Brain microvascular endothelial cell (primary cell): ENCODE results near the gene MOB1A.

Experiments used
- DNase-seq: peaks from one replicate; pipeline ENCODE4 v3.0.0-alpha.2; 2020
- H3K27ac ChIP-seq: fragments of 250-450 bp; sonication (Bioruptor Pico); 2 replicates; pipeline ENCODE4 v1.5.1; 2020; ENCODE audit warnings: mild to moderate bottlenecking, moderate library complexity
- H3K27me3 ChIP-seq: fragments of 250-450 bp; sonication (Bioruptor Pico); replicated peaks from 2 replicates; pipeline ENCODE4 v1.5.1; 2020; ENCODE audit warnings: mild to moderate bottlenecking
- H3K36me3 ChIP-seq: fragments of 250-450 bp; sonication (Bioruptor Pico); replicated peaks from 2 replicates; pipeline ENCODE4 v1.5.1; 2020; ENCODE audit warnings: mild to moderate bottlenecking
- H3K4me3 ChIP-seq: 2 replicates; pipeline ENCODE4 v1.5.1; 2011; ENCODE audit warnings: low read depth, mild to moderate bottlenecking, control low read depth, low read length, moderate library complexity
- CTCF ChIP-seq: IDR thresholded peaks from 2 replicates; pipeline ENCODE4 v1.5.1; 2011; ENCODE audit warnings: low read depth, mild to moderate bottlenecking, moderate library complexity, low read length, control low read depth, inconsistent platforms; ENCODE audit errors: missing control alignments
- in situ Hi-C: cut with HindIII; loops from 2 replicates; pipeline ENCODE4 v1.10.0; 2017; ENCODE audit warnings: low sequenced_read_pairs, low pct_ligation_motif_present

Gene MOB1A

GRCh38 chr2:74146929-74147726 is 31.6 kb downstream of the MOB1A start:
- no peaks in the 10 kb centered on the region for H3K27me3 ChIP-seq
- no peaks in the 10 kb centered on the region for H3K36me3 ChIP-seq
- H3K4me3 ChIP-seq, result peak overlapping the region; percentile 80
- H3K27ac ChIP-seq, result peak overlapping the region; percentile 35
- no peak for TF ChIP-seq CTCF
- in situ Hi-C loops, result no loop called here
- DNase-seq, result peak; percentile 24

GRCh38 chr2:74142340-74142739 is 36.3 kb downstream of the MOB1A start:
- H3K27me3 ChIP-seq, result no peaks in the 10 kb centered on the region
- DNase-seq, result no peak
- no peaks in the 10 kb centered on the region for H3K36me3 ChIP-seq
- TF ChIP-seq CTCF, result peak; percentile 42
- in situ Hi-C loops, result no loop called here
- no peak overlapping the region for H3K27ac ChIP-seq
- H3K4me3 ChIP-seq, result no peak overlapping the region

DNA sequence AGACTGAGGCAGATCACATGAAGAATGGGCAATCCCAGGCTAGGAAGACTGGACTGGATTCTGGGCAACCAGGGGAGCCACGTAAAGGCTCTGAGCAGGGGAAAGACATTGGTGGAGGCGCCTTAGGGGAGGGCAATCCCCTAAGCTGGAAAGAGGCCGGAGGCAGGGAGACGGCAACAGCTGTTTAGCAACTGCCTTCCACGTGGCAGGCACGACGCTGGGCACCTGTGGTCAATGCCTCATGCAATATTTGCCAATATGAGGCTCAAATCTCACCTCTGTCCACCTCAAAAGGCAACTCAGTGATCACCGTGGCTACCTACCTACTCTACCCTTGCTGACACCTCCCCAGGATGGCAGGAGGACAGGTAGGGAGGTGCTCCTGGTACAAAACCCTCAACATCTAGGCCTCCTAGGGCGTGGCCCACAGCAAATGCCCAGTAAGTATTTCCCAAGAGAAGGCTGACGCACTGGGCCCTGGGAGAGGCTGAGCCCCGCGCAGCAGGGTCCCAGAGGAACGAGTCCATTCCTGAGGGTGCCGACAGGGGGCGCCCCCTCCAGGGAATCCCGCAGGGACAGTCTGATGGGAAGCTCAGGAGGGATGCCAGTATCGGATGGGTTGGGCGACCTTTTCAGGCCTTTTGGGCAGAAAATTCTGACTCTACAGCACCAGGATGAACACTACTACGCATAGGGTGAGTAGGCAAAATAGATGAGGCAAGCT is 39.9 kb downstream of the MOB1A start:
- H3K27me3 ChIP-seq, result no peaks in the 10 kb centered on the region
- in situ Hi-C loops, result no loop called here
- H3K27ac ChIP-seq, result no peak overlapping the region
- peak; percentile 40 for TF ChIP-seq CTCF
- H3K4me3 ChIP-seq, result no peak overlapping the region
- no peak for DNase-seq
- peaks cover 2% of the 10 kb centered on the region for H3K36me3 ChIP-seq

DNA sequence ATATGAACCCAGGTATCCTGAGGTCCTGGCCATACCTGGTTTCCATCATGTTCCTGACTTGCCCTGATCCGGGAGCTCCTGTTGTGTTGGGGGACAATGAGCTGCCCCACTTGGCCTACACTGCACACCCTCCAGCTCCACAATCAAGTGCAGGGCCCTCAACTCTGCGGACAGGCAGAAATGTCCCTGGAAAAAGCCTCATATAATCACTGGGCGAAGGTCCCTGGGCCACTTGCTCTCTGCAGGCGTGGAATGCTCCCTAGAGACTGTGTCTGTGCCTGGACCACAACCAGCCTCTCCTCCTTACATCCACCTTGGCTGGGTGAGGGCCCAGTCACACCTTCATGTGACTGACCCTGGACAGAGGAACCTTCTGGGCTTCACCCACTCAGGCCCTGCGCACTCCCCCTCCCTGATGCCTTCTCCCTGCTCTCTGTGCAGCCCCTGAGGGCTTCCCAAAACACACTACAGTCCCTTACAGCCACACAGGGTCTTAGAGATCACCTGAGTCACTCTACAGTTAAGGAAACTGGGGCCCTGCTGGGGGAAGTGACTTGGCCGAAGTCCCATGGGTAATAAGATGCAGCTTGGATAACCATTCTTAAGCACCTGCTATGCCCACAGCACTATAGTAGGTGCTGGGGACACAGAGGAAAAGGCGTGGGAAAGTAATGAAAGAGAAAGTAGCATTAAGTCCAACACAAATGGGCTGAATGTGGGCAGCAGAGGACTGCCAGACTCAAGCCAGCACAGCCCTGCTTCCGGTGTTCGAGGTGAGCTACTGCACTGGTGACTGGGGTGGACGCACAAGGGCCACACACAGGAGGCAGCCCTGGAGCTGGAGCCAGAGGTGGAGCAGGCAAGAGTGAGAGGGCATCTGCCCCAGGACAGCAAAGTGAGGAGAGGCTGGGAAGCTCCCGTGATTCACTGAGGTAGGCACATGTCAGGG is 40.8 kb downstream of the MOB1A start:
- Histone ChIP-seq H3K27me3 (no peaks in the 10 kb centered on the region), H3K36me3 (peaks cover 2% of the 10 kb centered on the region), H3K27ac (no peak overlapping the region), H3K4me3 (no peak overlapping the region)
- in situ Hi-C loops, result no loop called here
- TF ChIP-seq CTCF, result no peak
- DNase-seq, result no peak

- no peak overlapping the region for H3K27ac ChIP-seq
- in situ Hi-C loops, result no loop called here
Measured at GRCh38 chr2:74131901-74132300, 46.8 kb downstream of the MOB1A start.

More at GRCh38 chr2:74131901-74132300, 46.8 kb downstream of the MOB1A start:
- no peak overlapping the region for H3K4me3 ChIP-seq
- peaks cover 2% of the 10 kb centered on the region for H3K36me3 ChIP-seq
- no peak for TF ChIP-seq CTCF
- H3K27me3 ChIP-seq, result no peaks in the 10 kb centered on the region
- no peak for DNase-seq
